Activated CD4-positive, alpha-beta T cell treated with anti-CD3 and anti-CD28 coated beads, Interleukin-10, Interleukin-2, amounts not matched to agents 100 ng/mL and 50 ng/mL, durations not matched to agents 16 hours and 8 hours (primary cell): ENCODE data around the gene NOP14.

Source experiments
- DNase-seq: peaks from one replicate; pipeline ENCODE4 v3.0.0-alpha.2; 2020

Gene NOP14

GRCh38 chr4:2908686-2909085, 54.5 kb downstream of the NOP14 start:
- no peak for DNase-seq

- DNase-seq = no peak
Measured at GRCh38 chr4:2907706-2908293, 55.4 kb downstream of the NOP14 start.

DNA sequence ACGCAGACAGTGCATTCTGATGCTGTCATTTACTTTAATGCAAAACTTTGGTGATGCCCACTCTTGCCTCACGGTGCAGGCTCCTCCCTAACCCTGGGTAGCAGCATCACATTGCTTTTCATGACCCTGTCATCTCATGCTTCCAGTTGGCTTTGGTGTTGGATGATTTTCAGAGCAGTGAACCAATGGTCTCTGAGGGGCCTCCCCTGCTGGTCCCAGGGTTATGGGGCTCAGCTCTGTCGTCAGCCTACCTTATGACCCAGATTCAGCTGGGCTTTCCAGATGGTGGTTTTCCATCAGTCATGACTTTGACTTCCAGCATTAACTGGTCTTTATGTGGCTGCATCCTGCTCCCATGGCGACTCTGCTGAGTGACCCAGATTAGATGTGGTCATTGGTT, 56.0 kb downstream of the NOP14 start:
- DNase-seq = no peak

DNA sequence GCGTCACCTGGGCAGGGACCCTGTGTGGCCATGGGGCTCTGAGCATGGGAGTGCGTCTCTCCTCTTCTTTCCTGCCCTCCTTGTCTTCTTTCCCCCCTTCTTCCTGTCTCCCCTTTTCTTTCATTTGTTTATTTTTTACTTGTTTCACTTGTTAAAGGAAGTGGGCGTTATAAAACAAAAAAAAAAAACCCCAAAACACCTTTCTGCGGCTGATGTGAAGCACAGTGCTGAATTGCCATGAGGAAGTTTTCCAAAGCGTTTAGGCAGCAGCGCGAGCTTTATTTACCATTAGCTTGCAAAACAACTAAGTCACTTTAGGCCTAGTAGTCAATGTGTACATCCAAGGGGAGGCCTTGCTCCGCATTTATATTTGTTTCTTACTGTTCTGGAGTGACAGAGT, 57.0 kb downstream of the NOP14 start:
- no peak for DNase-seq

- DNase-seq = no peak
Measured at GRCh38 chr4:2905544-2905943, 57.7 kb downstream of the NOP14 start.

- DNase-seq = no peak
Measured at GRCh38 chr4:2902126-2902525, 61.1 kb downstream of the NOP14 start.

GRCh38 chr4:2901186-2901585, 62.0 kb downstream of the NOP14 start:
- DNase-seq = no peak

- no peak for DNase-seq
Measured at GRCh38 chr4:2900741-2901140, 62.5 kb downstream of the NOP14 start.

- DNase-seq = no peak
Measured at GRCh38 chr4:2898001-2898400, 65.2 kb downstream of the NOP14 start.

DNA sequence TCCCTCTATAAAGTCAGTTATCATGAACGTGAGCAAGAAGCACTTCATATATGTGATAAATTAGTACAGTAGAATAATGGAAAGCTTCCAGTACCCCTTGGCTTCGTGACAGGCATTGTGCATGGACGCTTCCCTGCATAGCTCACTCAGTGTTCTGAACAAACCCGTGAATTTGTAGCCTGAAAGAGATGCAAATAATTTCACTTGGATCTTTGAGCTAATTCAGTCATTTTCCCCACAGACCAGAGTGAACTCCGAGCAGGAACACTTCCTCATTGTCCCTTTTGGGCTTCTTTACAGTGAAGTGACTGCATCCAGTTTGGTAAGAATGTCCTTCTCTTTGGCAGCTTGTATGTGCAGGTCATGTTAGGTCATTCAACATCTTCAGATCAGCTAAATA, 69.4 kb downstream of the NOP14 start:
- DNase-seq = no peak

GRCh38 chr4:2891294-2891693, 71.9 kb downstream of the NOP14 start:
- no peak for DNase-seq

- no peak for DNase-seq
Measured at GRCh38 chr4:2888886-2889285, 74.3 kb downstream of the NOP14 start.
